Measurements from ENCODE around the gene KDM6B.

Gene KDM6B

GRCh38 chr17:7824021-7824924 is 9.7 kb upstream of the KDM6B start:
- no peak for DNase-seq

- no peak for DNase-seq
These were observed 8.6 kb upstream of the KDM6B start for GRCh38 chr17:7825206-7825990.

GRCh38 chr17:7830616-7831015 is 3.4 kb upstream of the KDM6B start:
- DNase-seq, result no peak

GRCh38 chr17:7831233-7831632 is 2.8 kb upstream of the KDM6B start:
- no peak for DNase-seq

GRCh38 chr17:7832431-7832830 is 1.6 kb upstream of the KDM6B start:
- no peak for DNase-seq

- no peak for DNase-seq
These were observed 814 bp upstream of the KDM6B start for GRCh38 chr17:7833011-7833794.

GRCh38 chr17:7834542-7834956 is 532 bp downstream of the KDM6B start:
- no peak for DNase-seq

- peak; percentile 99 for DNase-seq
These were observed 1.2 kb downstream of the KDM6B start for GRCh38 chr17:7834957-7835813.

- peak; percentile 74 for DNase-seq
These were observed 2.0 kb downstream of the KDM6B start for GRCh38 chr17:7835814-7836595.

GRCh38 chr17:7836596-7837407 is 2.8 kb downstream of the KDM6B start:
- DNase-seq, result peak; percentile 94

GRCh38 chr17:7837408-7838088 is 3.5 kb downstream of the KDM6B start:
- DNase-seq, result no peak

- DNase-seq, result peak; percentile 86
These were observed 4.4 kb downstream of the KDM6B start for GRCh38 chr17:7838090-7839075.

GRCh38 chr17:7839190-7839875 is 5.3 kb downstream of the KDM6B start:
- no peak for DNase-seq

- peak; percentile 50 for DNase-seq
These were observed 5.9 kb downstream of the KDM6B start for GRCh38 chr17:7839876-7840261.

- DNase-seq, result no peak
These were observed 6.4 kb downstream of the KDM6B start for GRCh38 chr17:7840441-7840840.

- no peak for DNase-seq
These were observed 6.9 kb downstream of the KDM6B start for GRCh38 chr17:7840875-7841274.

GRCh38 chr17:7841396-7841914 is 7.4 kb downstream of the KDM6B start:
- peak; percentile 94 for DNase-seq

Measured in fibroblast of skin of back (primary cell).